Measurements from ENCODE around the gene SNX13.
"Not testable (repeated sequence)": the region's sequence is repeated elsewhere in the genome, so short reads cannot be mapped to it uniquely, and the experiment has no call there.

Gene SNX13

GRCh38 chr7:17844022-17844421 lies 96.3 kb downstream of the SNX13 start:
- DNase-seq, result no peak

- DNase-seq, result no peak
These were observed 97.3 kb downstream of the SNX13 start for GRCh38 chr7:17843041-17843440.

- no peak for DNase-seq
These were observed 107.4 kb downstream of the SNX13 start for GRCh38 chr7:17832820-17833355.

GRCh38 chr7:17832242-17832641 lies 108.1 kb downstream of the SNX13 start:
- no peak for DNase-seq

- no peak for DNase-seq
These were observed 110.1 kb downstream of the SNX13 start for GRCh38 chr7:17830206-17830605.

GRCh38 chr7:17829001-17829400 lies 111.3 kb downstream of the SNX13 start:
- DNase-seq, result no peak

- DNase-seq, result no peak
These were observed 117.6 kb downstream of the SNX13 start for GRCh38 chr7:17822547-17823173.

GRCh38 chr7:17816903-17817302 lies 123.4 kb downstream of the SNX13 start:
- no peak for DNase-seq

GRCh38 chr7:17815318-17815717 lies 125.0 kb downstream of the SNX13 start:
- DNase-seq, result no peak

- no peak for DNase-seq
These were observed 126.2 kb downstream of the SNX13 start for GRCh38 chr7:17814058-17814457.

- not testable (repeated sequence) for DNase-seq
These were observed 131.1 kb downstream of the SNX13 start for GRCh38 chr7:17809215-17809614.

GRCh38 chr7:17807242-17807641 lies 133.1 kb downstream of the SNX13 start:
- DNase-seq, result no peak

GRCh38 chr7:17806631-17807030 lies 133.7 kb downstream of the SNX13 start:
- no peak for DNase-seq

- DNase-seq, result no peak
These were observed 138.2 kb downstream of the SNX13 start for GRCh38 chr7:17802056-17802455.

- DNase-seq, result no peak
These were observed 148.0 kb downstream of the SNX13 start for GRCh38 chr7:17792075-17792936.

- no peak for DNase-seq
These were observed 153.0 kb downstream of the SNX13 start for GRCh38 chr7:17787257-17787656.

- no peak for DNase-seq
These were observed 153.9 kb downstream of the SNX13 start for GRCh38 chr7:17786314-17786852.

- no peak for DNase-seq
These were observed 158.1 kb downstream of the SNX13 start for GRCh38 chr7:17782216-17782549.

- no peak for DNase-seq
These were observed 158.6 kb downstream of the SNX13 start for GRCh38 chr7:17781491-17782215.

- DNase-seq, result no peak
These were observed 160.9 kb downstream of the SNX13 start for GRCh38 chr7:17779381-17779780.

GRCh38 chr7:17774716-17775288 lies 165.5 kb downstream of the SNX13 start:
- no peak for DNase-seq

- no peak for DNase-seq
These were observed 166.0 kb downstream of the SNX13 start for GRCh38 chr7:17774248-17774647.

GRCh38 chr7:17773289-17773626 lies 167.0 kb downstream of the SNX13 start:
- DNase-seq, result no peak

Measured in right forelimb (tissue), 1 donor.